NCI-H82 (cell line): ENCODE measurements around the gene ATE1.
"Not testable (repeated sequence)": the region's sequence is repeated elsewhere in the genome, so short reads cannot be mapped to it uniquely, and the experiment has no call there.

Source experiments
- DNase-seq: peaks from one replicate; lab custom pipeline; 2025; lab: John Stamatoyannopoulos, UW

ATE1 gene

DNA sequence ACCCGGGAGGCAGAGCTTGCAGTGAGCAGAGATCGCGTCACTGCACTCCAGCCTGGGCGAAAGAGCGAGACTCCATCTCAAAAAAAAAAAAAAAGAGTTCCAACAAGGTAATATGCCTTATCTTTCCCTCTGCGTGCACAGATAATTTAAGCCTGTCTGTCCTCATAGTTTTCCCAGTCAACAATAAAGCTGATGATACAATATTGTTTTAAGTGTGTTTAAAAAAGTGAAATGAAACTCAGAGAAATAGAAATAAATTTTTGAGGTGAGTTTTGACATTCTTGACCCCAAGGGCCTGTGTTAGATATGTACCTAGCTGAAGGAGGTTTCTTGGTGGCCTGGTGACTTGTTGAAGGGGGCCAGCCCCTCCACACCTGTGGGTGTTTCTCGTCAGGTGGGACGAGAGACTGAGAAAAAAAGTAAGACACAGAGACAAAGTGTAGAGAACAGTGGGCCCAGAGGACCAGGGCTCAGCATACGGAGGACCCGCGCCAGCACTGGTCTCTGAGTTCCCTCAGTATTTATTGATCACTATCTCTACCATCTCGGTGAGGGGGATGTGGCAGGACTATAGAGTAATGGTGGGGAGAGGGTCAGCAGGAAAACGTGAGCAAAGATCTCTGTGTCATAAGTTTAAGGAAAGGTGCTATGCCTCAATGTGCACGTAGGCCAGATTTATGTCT lies 1.9 kb upstream of the ATE1 start:
- not testable (repeated sequence) for DNase-seq

DNA sequence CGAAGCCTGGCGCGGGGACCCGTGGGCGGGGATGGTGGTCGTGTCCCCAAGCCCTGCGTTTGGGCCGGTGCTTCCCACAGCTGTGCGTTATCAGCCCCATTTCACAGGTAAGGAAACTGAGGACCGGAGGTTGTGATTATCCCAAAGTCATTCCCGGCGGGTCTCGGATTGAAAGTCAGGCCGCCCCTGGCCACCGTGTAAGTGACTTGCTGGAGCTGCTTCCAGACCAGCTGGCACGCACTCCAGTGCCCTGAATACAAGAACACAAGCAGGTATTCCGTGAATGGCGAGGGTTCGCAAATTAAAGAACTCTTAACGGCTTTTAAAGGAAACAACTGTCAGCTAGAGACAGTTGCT lies 675 bp upstream of the ATE1 start:
- peak; percentile 59 for DNase-seq

DNA sequence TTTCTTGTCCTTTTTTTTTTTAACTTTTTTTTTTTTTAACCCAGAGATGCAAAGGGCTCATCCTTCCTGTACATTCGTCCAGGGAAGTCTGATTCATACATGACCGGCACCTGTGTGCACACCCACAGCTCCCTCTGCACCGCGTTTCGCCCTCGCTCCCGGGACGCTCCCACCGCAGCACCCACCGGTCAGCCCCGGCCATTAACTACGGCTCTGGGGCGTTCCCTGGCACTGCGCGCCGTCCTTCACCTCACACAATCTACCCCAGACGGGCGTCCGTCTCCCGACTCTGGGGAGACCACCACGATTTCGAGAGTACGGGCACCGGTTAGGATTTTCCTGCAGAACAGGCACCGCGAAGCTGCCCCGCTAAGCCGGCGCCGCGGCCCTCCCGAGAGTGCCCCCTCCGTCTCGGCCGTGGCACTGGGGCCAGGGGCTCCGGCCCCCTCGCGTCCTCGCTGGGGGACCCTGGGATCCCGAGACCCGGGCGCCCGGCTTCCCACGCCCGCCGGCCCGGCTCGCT lies 452 bp downstream of the ATE1 start:
- DNase-seq: peak; percentile 62

DNA sequence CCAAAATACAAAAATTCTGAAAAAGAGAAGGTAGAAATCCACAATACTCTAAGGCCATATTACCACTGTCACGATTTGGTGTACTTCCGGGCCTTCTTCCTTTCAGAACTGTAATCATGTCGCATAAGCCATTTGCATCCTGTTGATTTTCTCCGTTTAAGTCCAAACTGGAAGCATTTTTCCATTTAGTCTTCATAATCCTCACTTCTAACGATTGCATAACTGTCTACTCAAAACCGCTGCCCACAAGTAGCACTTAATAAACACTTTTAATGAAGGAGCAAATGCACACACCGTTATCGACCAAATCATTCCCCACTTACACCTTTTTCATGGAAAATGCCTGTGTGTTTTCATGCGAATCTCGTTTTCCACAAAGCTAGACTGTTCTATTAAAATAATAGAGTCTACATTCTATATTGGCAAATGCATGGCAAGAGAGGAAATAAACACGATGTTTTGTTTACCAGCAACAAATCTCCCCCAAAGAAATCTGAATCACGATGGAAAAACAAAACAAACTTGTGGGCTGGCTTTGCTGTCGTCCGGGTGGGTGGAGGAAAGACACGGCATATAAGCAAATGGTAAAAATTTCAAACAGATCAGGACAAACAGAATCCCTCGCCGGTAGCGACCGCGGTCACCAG lies 1.0 kb downstream of the ATE1 start:
- peak; percentile 19 for DNase-seq

DNA sequence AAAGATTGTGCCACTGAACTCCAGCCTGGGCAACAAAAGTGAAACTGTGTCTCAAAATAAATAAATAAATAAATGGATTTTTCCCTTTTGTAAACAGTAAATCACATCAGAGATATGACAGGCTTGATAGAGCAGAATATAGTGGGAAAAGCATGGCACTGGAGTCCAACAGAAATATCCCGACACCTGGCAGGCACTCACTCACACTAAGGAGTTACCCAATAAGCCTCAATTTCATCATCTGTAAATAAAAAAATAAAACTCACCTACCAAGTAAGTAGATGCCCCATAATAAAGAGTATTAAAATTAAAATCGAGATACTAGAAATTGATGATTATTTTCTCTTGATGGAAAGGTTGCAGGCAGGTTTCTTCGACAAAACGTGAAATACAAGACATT lies 1.7 kb downstream of the ATE1 start:
- no peak for DNase-seq

DNA sequence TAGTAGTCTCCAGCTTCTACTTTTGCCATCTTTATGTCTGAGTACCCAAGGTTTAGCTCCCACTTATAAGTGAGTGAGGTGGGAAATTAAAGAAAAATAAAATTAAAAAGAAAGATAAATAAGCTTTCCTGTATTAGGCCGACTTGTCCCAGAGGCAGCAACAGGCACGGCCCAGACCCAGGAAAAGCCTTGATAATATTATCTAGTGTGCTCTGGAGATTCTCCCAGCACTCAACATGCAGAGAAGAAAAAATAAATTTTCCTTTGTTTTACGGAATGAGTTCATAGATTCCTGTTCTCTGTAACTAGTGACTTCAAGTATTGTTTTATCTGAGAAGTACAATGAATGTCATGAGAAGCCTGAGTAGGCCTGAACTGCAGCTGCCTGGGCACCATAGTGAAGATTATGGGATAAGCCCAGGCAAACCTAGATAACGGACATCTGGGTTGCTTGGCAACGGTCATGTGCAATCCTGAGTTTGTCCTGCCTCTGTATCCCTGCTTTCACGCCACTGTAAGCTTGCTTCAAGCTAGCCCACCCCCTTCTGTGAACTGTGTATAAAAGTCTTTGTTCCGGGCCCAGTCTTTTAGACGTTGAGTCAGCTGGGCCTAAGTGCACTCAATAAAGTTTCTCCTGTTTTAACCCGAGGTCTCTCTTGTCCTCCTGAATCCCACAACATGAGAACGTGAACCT lies 6.4 kb downstream of the ATE1 start:
- DNase-seq: peak; percentile 87

DNA sequence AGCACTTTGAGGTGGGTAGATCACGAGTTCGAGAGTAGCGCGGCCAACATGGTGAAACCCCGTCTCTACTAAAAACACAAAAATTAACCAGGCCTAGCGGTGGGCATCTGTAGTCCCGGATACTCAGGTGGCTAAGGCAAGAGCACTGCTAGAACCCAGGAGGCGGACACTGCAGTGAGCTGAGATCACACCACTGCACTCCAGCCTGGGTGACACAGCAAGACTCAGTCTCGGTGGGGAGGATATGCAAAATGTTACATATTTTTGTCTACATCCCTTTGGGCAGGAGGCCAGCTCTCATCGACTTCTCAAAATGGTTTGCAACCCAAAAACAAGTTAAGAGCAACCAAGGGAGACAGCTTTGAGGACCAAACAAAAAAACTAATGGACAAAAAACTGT lies 8.2 kb downstream of the ATE1 start:
- no peak for DNase-seq

DNA sequence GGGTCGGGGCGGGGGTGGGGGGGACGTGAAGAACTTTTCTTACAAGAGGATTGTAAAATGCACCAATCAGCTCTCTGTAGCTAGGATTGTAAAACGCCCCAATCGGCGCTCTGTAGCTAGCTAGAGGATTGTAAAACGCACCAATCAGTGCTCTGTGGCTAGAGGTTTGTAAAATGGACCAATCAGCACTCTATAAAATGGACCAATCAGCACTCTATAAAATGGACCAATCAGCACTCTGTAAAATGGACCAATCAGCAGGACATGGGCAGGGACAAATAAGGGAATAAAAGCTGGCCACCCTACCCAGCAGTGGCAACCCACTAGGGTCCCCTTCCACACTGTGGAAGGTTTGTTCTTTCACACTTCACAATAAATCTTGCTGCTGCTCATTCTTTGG lies 9.0 kb downstream of the ATE1 start:
- DNase-seq: not testable (repeated sequence)

DNA sequence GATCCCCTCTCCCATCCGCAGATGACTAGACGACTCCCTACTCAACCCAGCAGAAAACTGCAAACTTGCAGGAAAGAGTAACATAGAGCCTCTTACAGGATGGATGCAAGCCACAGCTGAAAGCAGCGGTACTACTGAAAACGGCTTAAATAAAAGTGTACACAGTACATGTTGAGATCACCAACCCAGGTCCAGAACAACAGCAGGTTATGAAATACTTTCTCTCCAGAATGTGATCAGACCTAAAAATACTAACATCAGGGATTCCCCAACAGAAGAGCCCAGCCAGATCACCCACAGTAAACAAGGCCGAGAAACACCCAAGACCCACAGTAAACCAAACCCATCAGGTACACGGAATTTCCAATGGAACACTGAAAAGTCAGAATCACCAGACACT lies 13.2 kb downstream of the ATE1 start:
- DNase-seq: no peak

DNA sequence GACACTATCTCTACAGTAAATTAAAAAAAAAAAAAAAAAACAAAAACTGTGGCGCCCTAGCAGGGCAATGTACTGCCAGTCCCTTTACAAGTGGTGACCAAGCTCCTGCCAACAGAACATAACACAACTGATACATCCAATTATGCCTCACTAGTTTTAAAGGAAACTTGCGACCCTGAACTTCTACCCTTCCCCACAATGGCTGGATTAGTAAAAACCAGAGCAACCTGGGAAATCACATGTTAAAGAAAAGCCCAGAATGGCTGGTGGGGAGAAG lies 16.5 kb downstream of the ATE1 start:
- DNase-seq: no peak

DNA sequence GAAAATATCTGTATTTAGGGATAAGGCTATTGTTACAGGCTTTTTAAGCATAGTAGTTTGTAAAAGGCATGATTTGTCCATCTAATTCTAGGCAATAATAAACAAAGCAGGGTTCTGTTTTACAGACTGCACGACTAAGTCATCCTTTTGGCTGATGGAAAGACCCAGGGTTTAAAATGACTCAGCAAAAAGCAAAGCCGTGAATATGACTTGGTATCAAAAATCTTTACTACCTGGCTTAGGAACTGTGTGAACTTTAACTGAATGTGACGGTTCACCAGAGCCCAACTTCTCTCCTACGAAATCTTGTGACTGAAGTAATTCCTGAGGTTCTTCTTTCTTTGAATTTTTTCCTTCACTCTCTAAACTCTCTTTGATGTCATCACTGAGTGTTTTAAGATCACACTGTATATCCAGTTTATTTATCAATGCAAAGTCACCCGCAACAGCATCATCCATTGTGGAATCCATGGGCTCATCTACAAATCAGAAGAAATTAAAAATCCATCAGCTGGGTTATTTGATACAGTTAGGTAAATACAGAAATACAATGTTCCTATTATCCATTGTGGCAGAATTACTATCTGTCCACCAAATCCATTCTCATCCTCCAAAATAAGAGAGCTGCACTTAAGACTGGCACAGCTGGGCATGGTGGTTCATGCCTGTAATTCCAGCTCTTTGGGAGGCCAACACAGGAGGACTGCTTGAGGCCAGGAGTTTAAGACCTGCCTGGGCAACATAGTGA lies 17.0 kb downstream of the ATE1 start:
- no peak for DNase-seq

DNA sequence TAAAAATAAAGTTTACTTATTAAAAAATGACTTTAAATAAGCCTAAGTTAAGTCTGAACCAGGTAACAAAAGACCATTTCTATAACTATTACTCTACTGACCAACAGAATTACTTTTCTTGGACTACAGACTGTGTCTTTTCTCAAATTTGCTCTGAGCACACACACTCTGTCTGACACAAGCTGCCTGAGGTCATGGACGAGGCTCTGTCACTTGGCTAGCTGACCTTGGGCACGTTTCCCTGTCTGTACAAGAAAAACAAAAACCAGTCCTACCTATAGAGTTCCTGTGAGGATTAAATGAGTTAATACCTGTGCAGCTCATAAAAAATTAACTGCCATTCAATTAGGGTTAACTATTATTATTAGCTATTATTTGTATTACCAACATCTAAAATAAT lies 22.9 kb downstream of the ATE1 start:
- no peak for DNase-seq

DNA sequence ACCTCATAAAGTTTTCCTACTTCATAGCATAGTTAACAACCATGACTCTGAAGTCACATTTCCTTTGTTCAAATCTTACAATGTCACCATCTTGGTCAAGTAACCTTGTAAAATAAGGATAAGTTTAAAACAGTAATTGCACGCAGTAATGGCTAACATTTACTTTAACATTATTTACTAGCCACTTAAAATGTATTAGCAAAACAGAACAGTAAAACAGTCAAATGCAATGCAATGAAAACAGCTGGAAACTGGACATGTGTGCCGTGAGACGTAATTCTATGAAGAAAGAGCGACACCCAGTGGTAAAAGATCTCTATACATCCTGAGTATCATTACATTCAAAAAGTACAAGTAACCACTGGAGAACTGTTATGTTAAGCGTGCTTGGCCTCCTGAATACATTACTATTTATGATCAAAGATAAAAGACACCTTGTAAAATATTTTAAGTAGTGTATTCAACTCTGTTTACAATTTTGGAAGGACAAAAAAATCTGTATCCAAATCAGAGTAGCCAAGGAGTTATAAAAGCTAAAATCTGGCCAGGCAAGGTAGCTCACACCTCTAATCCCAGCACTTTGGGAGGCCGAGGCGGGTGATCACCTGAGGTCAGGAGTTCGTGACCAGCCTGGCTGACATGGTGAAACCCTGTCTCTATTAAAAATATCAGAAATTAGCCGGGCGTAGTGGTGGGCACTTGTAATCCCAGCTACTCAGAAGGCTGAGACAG lies 27.2 kb downstream of the ATE1 start:
- peak; percentile 78 for DNase-seq

DNA sequence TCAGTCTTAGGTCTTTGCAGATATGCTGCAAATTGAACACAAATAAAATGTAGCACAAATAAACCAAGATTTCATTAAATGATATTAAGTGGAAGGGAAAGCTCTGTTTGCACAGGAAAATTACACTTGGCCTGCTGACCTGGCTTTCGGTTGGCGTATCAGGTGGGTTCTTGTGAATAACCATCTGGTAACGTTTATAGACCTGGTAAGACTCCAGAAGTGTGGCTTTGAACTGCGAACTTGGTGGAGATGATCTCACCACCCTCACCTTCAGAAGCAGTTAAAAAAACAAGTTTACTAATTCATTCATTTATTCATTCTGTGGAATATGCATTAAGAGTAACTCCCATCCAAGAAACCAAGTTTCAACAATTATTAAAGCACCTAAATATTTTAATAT lies 28.1 kb downstream of the ATE1 start:
- DNase-seq: no peak

DNA sequence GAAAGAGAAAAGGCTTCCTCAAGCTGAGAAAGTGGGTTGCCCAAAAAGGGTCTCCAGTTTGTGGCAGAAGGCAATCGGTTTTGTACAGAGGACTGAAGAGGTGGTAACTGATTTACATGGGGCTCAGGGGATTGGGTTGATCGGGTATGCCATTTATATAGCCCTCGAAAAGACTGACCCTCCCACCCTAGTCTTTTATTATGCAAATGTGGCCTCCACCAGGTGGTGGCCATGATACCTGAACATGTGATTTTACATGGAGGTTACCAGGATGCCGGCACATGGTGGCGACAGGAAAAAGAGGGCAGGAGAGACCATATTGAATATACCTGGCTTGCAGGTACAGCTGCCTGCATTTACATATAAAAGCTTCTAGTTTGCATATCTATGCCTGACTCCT lies 36.7 kb downstream of the ATE1 start:
- DNase-seq: no peak

DNA sequence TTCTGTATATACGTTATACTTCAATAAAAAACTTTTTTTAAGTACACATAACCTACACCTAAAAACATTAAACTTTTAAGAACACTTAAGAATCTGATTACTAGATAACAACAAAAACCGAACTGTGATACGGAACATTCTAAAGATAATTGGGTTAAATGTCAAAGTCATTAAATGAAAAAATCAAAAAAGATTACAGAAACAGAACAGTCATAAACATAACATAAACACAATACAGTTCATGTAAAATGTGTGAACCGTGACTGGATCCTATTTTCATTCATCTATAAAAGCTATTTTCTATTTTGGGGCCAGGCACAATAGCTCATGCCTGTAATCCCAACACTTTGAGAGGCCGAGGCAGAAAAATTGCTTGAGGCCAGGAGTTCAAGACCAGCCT lies 38.6 kb downstream of the ATE1 start:
- DNase-seq: no peak

DNA sequence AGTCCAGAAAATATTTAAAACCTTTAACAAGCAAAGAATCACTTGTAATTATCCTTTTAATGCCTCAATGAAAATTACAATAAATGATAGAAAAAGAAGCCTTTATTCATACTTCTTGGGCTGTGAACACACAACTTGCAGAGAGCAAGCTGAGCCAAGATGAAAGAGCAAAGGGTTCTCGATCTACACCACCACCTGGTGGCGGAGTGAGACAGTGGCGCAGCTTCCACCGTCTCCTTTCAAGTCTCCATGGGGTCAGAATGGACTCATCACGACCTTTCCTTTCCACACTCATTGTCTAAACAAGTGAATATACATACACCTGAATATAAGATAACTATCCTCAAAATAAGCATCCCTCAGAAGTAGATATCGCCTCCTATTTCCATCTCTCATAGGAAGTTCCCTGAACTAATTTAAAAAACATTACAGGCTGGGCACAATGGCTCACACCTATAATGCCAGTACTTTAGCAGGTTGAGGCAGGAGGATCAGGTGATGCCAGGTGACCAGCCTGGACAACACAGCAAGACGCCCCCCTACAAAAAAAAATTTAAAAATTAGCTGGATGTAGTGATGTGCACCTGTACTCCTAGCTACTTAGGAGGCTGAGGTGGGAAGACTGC lies 40.7 kb downstream of the ATE1 start:
- peak; percentile 66 for DNase-seq

DNA sequence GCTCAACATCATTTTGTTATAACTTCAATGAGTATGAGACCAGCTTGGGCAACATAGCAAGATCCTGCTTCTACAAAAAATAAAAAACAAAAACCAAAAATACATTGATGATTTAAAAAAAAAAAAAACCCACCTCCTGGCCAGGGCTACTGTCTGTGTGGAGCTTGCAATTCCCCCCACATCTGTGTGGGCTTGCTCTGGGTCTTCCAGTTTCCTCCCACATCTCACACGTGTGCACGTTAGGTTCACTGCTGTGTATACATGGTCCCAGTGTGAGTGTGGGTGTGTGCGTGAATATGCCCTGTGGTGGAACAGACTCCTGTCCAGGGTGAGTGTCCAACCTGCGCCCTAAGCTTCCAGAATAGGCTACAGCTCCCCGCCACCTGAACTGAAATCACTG lies 41.6 kb downstream of the ATE1 start:
- no peak for DNase-seq

DNA sequence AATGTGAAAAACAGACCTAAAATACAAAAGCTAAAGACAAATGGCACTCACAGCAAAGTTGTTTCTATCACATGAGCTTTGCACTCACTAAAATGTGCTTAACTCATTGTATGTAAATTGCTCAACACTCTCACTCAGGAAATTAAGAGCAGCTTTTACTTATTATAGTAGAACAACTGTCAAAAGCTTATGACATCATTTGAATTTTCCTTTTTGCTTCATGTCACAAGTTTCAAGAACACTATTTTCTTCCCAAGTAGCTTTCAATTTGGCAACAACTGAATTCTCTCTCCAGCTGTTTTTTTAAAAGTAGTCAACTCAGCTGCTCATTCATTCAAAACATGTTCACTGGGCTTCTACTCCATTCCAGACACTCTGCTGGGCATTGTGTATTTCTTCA lies 46.9 kb downstream of the ATE1 start:
- DNase-seq: no peak

DNA sequence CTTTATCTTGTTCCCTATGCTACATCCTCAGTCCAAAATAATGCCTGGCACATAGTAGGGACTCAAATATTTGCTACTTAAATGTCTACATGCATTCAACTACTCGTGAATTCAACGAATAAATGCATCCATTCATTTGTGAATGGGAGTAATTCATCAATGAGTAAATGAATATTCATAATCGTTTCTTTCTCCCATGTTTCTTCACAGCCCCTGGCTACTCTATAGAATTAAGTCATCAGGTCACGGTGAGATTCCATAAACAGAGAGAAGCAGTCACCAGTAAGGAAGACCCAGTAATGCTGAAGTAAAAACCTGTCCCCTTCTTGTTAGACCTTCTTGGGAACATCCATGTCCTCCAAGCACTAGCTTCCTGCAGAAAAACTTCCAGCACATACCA lies 48.4 kb downstream of the ATE1 start:
- DNase-seq: no peak

DNA sequence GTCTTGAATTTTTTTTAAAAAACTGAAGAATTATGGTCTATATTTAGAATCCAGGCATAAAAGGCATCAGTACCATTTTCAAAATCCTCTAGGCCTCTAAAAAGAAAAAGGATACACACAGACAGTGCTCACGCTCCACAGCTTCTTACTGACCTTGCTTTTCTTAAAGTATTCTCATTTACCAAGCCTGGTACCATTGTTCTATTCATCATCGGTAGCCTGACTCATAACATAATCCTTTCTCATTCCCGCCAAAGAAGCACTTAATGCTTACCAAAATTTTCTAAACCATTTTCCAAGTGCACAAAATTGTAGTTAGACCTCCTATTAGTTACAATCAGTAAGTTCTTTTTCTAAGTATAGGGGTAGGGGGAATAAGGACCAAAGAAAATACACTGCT lies 54.6 kb downstream of the ATE1 start:
- no peak for DNase-seq

DNA sequence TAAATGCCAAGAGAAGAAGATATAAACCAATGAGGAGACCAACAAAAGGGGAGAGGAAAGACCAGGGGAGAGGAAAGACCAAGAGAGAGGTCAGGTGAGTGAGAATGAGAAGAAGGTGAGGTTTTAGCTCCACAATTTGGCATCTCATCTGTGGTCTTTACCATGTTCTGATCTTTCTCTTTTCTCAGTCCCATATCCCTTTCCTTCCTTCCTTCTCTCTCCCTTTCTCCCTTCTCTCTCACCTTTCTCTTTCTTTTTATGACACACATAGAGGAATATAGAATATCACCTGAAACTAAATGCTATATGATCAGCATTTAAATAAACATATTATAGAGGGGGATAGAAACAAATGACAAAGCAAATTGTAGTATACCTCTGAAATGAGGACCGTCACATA lies 57.4 kb downstream of the ATE1 start:
- no peak for DNase-seq
